GM12878 (cell line): Measurements from ENCODE around the gene IQCK. TPM values are rescaled to one million over a fixed set of nuclear protein-coding genes. Genes with fewer than 3 reads are reported as not detected.

Source experiments
- ATAC-seq: fragments of 200-7000 bp; cut with Tn5 transposase; 3 replicates; pipeline ENCODE4 v1.9.1; 2020; ENCODE audit warnings: mild to moderate bottlenecking, moderate library complexity
- BruUV-seq: library from RNA; stranded (reverse); fragments of 400-500 nt; replicated peaks from 2 replicates; lab custom pipeline; 2021; lab: Mats Ljungman, UMichigan
- CTCF ChIA-PET: fragments of 300-600 bp; sonication (Branson Sonifier 250); formaldehyde crosslinking; extraction: SDS; loops from one replicate; lab custom pipeline; 2021; ENCODE audit warnings: inconsistent platforms; lab: Yijun Ruan, JAX
- POLR2A ChIA-PET: fragments of 350-600 bp; formaldehyde crosslinking; extraction: SDS; loops from one replicate; lab custom pipeline; 2021; ENCODE audit warnings: inconsistent platforms; lab: Charles Lee
- RAD21 ChIA-PET: fragments of 300-600 bp; sonication (Branson Sonifier 250); formaldehyde crosslinking; loops from one replicate; lab custom pipeline; 2023; ENCODE audit warnings: antibody characterized with exemption; ENCODE audit not compliant: unreplicated experiment; lab: Charles Lee
- SMC1A ChIA-PET: fragments of 300-600 bp; sonication (Branson Sonifier 250); formaldehyde crosslinking; loops from one replicate; lab custom pipeline; 2023; ENCODE audit not compliant: unreplicated experiment, uncharacterized antibody; lab: Charles Lee
- DNase-seq: peaks from one replicate; pipeline ENCODE4 v3.0.0-alpha.2; 2011; ENCODE audit warnings: low read depth, low spot score
- FAIRE-seq: peaks from 3 replicates; lab custom pipeline; 2011; peaks lifted over from hg19 to GRCh38; lab: Jason Lieb, UNC
- H2AFZ ChIP-seq: 2 replicates; pipeline ENCODE4 v1.6.0; 2011; ENCODE audit warnings: low read depth, low read length, control low read depth; ENCODE audit not compliant: control insufficient read depth
- H3K27ac ChIP-seq: 2 replicates; pipeline ENCODE4 v1.5.1; 2011; ENCODE audit warnings: control low read depth; ENCODE audit not compliant: control insufficient read depth, insufficient read depth
- H3K27me3 ChIP-seq, 2 experiments: replicated peaks in 1 of 2; 2 replicates each; pipeline versions ENCODE4 v1.6.0 to v1.6.1; 2011; ENCODE audit warnings: low read length in 1 of 2; ENCODE audit not compliant: control insufficient read depth in 2 of 2, insufficient read depth in 2 of 2
- H3K36me3 ChIP-seq, 2 experiments: 2 replicates each; pipeline ENCODE4 v1.5.1; 2011; ENCODE audit warnings: low read length in 1 of 2; ENCODE audit not compliant: control insufficient read depth in 2 of 2, insufficient read depth in 2 of 2
- H3K4me1 ChIP-seq: 2 replicates; pipeline ENCODE4 v1.6.1; 2011; ENCODE audit warnings: mild to moderate bottlenecking, low read length, moderate library complexity, mixed read lengths; ENCODE audit not compliant: control insufficient read depth, insufficient read depth
- H3K4me2 ChIP-seq: 2 replicates; pipeline ENCODE4 v1.6.0; 2011; ENCODE audit warnings: control low read depth; ENCODE audit not compliant: control insufficient read depth, insufficient read depth
- H3K4me3 ChIP-seq: fragments of 200-600 bp; sonication (generic); 2 replicates; pipeline ENCODE4 v1.5.1; 2016
- H3K79me2 ChIP-seq: 2 replicates; pipeline ENCODE4 v1.6.0; 2011; ENCODE audit warnings: low read length; ENCODE audit not compliant: control insufficient read depth, insufficient read depth
- H3K9ac ChIP-seq: 2 replicates; pipeline ENCODE4 v1.8.0; 2011; ENCODE audit warnings: low read length, control low read depth, mixed read lengths; ENCODE audit not compliant: control insufficient read depth, insufficient read depth
- H3K9me3 ChIP-seq: replicated peaks from 3 replicates; pipeline ENCODE4 v1.5.1; 2011; ENCODE audit warnings: mild to moderate bottlenecking, low read length; ENCODE audit not compliant: control insufficient read depth, insufficient read depth
- H4K20me1 ChIP-seq: 2 replicates; pipeline ENCODE4 v1.6.0; 2011; ENCODE audit not compliant: control insufficient read depth, insufficient read depth
- ATF3 ChIP-seq: IDR thresholded peaks from 2 replicates; pipeline ENCODE4 v1.6.1; 2011; ENCODE audit warnings: low read depth, mild to moderate bottlenecking, low read length, moderate library complexity, borderline replicate concordance; ENCODE audit errors: extremely low read depth
- BRCA1 ChIP-seq: IDR thresholded peaks from 2 replicates; pipeline ENCODE4 v1.6.1; 2011; ENCODE audit warnings: low read depth, low read length, improper control_type of control experiment
- CBFB ChIP-seq: IDR thresholded peaks from 2 replicates; pipeline ENCODE4 v1.6.1; 2016; ENCODE audit warnings: antibody characterized with exemption, low read depth
- CBX3 ChIP-seq: fragments of 200-600 bp; sonication (generic); IDR thresholded peaks from 2 replicates; pipeline ENCODE4 v1.6.1; 2016; ENCODE audit warnings: low read depth, borderline replicate concordance
- ESRRA ChIP-seq: IDR thresholded peaks from 2 replicates; pipeline ENCODE4 v1.6.1; 2012; ENCODE audit warnings: mild to moderate bottlenecking, low read length, improper control_type of control experiment
- MXI1 ChIP-seq: fragments of 150-350 bp; IDR thresholded peaks from 2 replicates; pipeline ENCODE4 v1.6.1; 2011; ENCODE audit warnings: low read depth, mild to moderate bottlenecking, inconsistent platforms, low read length, improper control_type of control experiment
- RBBP5 ChIP-seq: fragments of 200-600 bp; sonication (generic); conservative IDR thresholded peaks from 2 replicates; pipeline ENCODE4 v1.6.1; 2016
- RUNX3 ChIP-seq: IDR thresholded peaks from 2 replicates; pipeline ENCODE4 v1.6.1; 2012; ENCODE audit warnings: low read length, inconsistent platforms
- ZBED1 ChIP-seq: IDR thresholded peaks from 2 replicates; pipeline ENCODE4 v1.6.1; 2016; ENCODE audit warnings: borderline replicate concordance
- WGBS: methylation state at CpG from one replicate; pipeline ENCODE4 v1.1.6; 2016; ENCODE audit warnings: low lambda C conversion rate; ENCODE audit not compliant: insufficient replicate concordance, insufficient coverage; ENCODE audit errors: missing lambda C conversion rate; 5-methylcytosine and 5-hydroxymethylcytosine counted together
- in situ Hi-C: fragments of 300-500 bp; cut with MboI; formaldehyde crosslinking; loops from 9 replicates; pipeline ENCODE4 v1.14.3; 2018; ENCODE audit warnings: mixed read lengths
- intact Hi-C: fragments of 100-400 bp; cut with micrococcal nuclease; formaldehyde crosslinking; loops from one replicate; pipeline ENCODE4 v1.14.2; 2022; ENCODE audit not compliant: unreplicated experiment
- polyA plus RNA-seq, 11 experiments: library from polyadenylated mRNA; depleted of rRNA in 4 of 11; unstranded in 6 of 11; stranded (reverse) in 5 of 11; fragments of >200 nt; fragmentation: Nextera tagmentation in 4 of 11; fragmentation: Illumina TruSeq in 1 of 11; extraction: Ambion mirVana in 4 of 11; extraction: Trizol in 1 of 11; gene quantifications; 1 replicate in 1 of 11; 2 replicates in 10 of 11; pipeline versions ENCODE4 v1.2.1 to v1.2.3, GENCODE V29; 2011 to 2016; ENCODE audit warnings: inconsistent platforms in 2 of 11, missing spikeins in 2 of 11, low read depth in 1 of 11
- total RNA-seq, 4 experiments: library from RNA; depleted of rRNA in 3 of 4; stranded (reverse); fragments of >200 nt in 3 of 4; fragmentation: Illumina TruSeq in 1 of 4; extraction: Trizol in 1 of 4; gene quantifications; 2 replicates each; pipeline versions ENCODE4 v1.2.1 to v1.2.3, GENCODE V29; 2013 to 2021

IQCK gene
- total and polyA plus RNA-seq, 10 of the 15 experiments (the other 5 are each of a cell fraction or from before 2014, with no cell fraction given): 1.0 to 4.2 (median 2.4) TPM

GRCh38 chr16:19735074-19735867, 17.2 kb downstream of the IQCK start:
- H2AFZ ChIP-seq: no peak overlapping the region
- H3K36me3 ChIP-seq: no peaks in the 10 kb centered on the region
- no peak overlapping the region for H3K9ac ChIP-seq
- in situ Hi-C loops: no loop called here
- no TSS peak for BruUV-seq
- no peaks in the 10 kb centered on the region for H3K79me2 ChIP-seq
- DNase-seq: no peak
- H3K27ac ChIP-seq: no peak overlapping the region
- H3K9me3 ChIP-seq: no peaks in the 10 kb centered on the region
- no peaks in the 10 kb centered on the region; a peak in 1 of 4 replicates for H3K27me3 ChIP-seq
- intact Hi-C loops: no loop called here
- SMC1A ChIA-PET: interaction anchor here (0.6 kb wide), 1 partner anchor 550 kb away, joined by 4 read pairs; no protein-coding TSS in a partner anchor
- CTCF ChIA-PET: no interaction called here
- TF ChIP-seq CBX3 (no peak), RUNX3 (no peak), ESRRA (no peak), CBFB (no peak), BRCA1 (no peak), ATF3 (no peak), MXI1 (no peak), ZBED1 (no peak), RBBP5 (no peak)
- TF ChIP-seq, all 136 proteins: peak for 0
- WGBS: 72% methylated on average over 9 of the region's 9 CpGs
- no peak overlapping the region for H3K4me2 ChIP-seq
- ChIA-PET RAD21 (no interaction called here), POLR2A (interaction anchor here (0.8 kb wide), 1 partner anchor 12 kb away, joined by 3 read pairs; no protein-coding TSS in a partner anchor)
- ATAC-seq: no peak
- no peaks in the 10 kb centered on the region for H4K20me1 ChIP-seq
- H3K4me3 ChIP-seq: no peak overlapping the region
- no peaks in the 10 kb centered on the region for H3K4me1 ChIP-seq
- FAIRE-seq: no peak
